ENCODE measurements around the gene HARS2.
A peak's percentile ranks its signal among the peaks of the same experiment; 100 is the strongest.
"Not testable (repeated sequence)": the region's sequence is repeated elsewhere in the genome, so short reads cannot be mapped to it uniquely, and the experiment has no call there.

HARS2 gene

DNA sequence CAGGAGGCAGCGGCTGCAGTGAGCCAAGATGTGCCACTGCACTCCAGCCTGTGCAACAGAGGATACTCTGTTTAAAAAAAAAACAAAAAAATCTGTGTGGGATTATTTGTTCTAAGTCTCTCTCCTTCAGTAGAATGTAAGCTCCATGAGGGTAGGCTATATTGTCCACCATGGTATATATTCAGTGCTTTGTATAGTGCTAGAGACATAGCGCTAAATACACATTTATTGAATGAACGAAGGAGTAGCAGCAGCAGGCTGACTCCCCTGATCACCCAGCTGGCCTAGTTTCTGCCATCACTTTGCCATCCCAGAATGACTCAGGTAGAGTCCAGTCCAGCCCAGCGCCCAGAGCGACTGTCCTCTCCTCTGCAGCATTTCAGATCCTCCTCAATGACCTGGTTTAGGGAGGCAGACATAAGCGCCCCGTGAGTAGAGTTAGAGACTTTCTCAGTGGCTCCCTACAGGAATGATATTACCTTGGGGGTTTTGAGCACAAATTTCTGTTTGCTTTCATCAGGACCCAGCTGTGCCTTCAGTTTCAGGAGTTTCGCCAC lies 801 bp upstream of the HARS2 start:
- no peak for DNase-seq (ENCODE audit: extremely low spot score)
- ChIA-PET CTCF (interaction anchor here (0.9 to 1.2 kb wide), 3 partner anchors 16 to 446 kb away, joined by 3 to 7 read pairs (median 3); no protein-coding TSS in a partner anchor), POLR2A (interaction anchor here (0.7 to 2.2 kb wide), 26 partner anchors 9 to 538 kb away, joined by 3 to 34 read pairs (median 6); partner anchors contain the start of genes ANKHD1, DND1, EIF4EBP3 and HBEGF)
- no peak for TF ChIP-seq TARDBP (IDR thresholded peaks at IDR 0.05)
- no peak for TF ChIP-seq SP1 (IDR thresholded peaks at IDR 0.05)
- TF ChIP-seq SUZ12 (IDR thresholded peaks at IDR 0.05), result no peak
- no peak for TF ChIP-seq NFRKB (IDR thresholded peaks at IDR 0.05)
- no peak for TF ChIP-seq ARNT (IDR thresholded peaks at IDR 0.05)
- TF ChIP-seq ELF4 (IDR thresholded peaks at IDR 0.05), result no peak
- TF ChIP-seq CTBP1 (IDR thresholded peaks at IDR 0.05; ENCODE audit: borderline replicate concordance), result no peak
- TF ChIP-seq FOXM1 (IDR thresholded peaks at IDR 0.05; ENCODE audit: borderline replicate concordance), result no peak
- TF ChIP-seq ZNF384 (IDR thresholded peaks at IDR 0.05), result no peak

DNA sequence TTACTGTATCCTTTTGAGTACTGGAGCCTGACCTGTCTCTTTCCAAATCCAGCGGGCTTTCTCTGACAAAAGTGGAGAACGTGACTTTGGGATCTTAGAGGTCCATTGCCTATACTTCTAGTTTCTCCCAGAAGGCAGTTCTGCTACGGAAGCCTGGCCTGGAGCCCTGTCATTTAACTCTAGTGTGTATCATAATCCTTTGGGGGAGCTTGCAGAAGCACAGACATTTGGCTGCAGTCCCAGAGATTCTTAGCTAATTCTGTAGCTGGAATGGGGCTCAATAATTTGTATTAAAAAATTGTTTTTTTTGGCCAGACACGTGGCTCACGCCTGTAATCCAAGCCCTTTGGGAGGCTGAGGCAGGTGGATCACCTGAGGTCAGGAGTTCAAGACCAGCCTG lies 3.0 kb downstream of the HARS2 start:
- ChIA-PET CTCF (interaction anchor here (1.3 kb wide), 1 partner anchor 17 kb away, joined by 5 read pairs; no protein-coding TSS in a partner anchor), POLR2A (interaction anchor here (1.0 kb wide), 1 partner anchor 47 kb away, joined by 3 read pairs; the partner anchor contains the start of genes IK and NDUFA2)
- no peak for DNase-seq (ENCODE audit: extremely low spot score)
- TF ChIP-seq ELF4 (IDR thresholded peaks at IDR 0.05) (no peak), SUZ12 (IDR thresholded peaks at IDR 0.05) (no peak), FOXA1 (IDR thresholded peaks at IDR 0.05) (no peak), NFRKB (IDR thresholded peaks at IDR 0.05) (no peak), LEF1 (IDR thresholded peaks at IDR 0.05; ENCODE audit: borderline replicate concordance) (no peak), L3MBTL2 (conservative IDR thresholded peaks at IDR 0.05) (no peak), ARNT (IDR thresholded peaks at IDR 0.05) (no peak)
- TF ChIP-seq, protein P1, sequence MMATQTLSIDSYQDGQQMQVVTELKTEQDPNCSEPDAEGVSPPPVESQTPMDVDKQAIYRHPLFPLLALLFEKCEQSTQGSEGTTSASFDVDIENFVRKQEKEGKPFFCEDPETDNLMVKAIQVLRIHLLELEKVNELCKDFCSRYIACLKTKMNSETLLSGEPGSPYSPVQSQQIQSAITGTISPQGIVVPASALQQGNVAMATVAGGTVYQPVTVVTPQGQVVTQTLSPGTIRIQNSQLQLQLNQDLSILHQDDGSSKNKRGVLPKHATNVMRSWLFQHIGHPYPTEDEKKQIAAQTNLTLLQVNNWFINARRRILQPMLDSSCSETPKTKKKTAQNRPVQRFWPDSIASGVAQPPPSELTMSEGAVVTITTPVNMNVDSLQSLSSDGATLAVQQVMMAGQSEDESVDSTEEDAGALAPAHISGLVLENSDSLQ (IDR thresholded peaks at IDR 0.05), result no peak

DNA sequence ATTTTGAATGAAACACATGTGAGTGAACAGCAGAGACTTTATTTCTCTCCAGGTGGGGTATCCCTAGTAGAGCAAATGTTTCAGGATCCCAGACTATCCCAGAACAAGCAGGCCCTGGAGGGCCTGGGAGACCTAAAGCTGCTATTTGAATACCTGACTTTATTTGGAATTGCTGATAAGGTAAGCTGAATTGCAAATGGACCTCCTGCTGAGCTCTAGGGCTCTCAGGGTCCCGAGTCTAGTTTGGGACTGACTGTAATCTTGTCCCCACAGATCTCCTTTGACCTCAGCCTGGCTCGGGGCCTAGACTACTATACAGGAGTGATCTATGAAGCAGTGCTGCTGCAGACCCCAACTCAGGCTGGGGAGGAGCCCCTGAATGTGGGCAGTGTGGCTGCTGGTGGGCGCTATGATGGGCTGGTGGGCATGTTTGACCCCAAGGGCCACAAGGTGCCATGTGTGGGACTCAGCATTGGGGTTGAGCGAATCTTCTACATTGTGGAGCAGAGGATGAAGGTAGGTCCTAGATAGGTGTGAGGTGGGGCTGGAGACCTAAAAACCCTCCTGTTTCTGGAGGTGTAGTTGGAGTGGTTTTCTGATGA lies 5.7 kb downstream of the HARS2 start:
- CTCF ChIA-PET, result no interaction called here
- POLR2A ChIA-PET, result interaction anchor here (0.6 to 2.3 kb wide), 2 partner anchors 50 to 313 kb away, joined by 3 to 8 read pairs; partner anchors contain the start of genes IK and NDUFA2
- TF ChIP-seq HDGF (IDR thresholded peaks at IDR 0.05; ENCODE audit: borderline replicate concordance) (no peak), TARDBP (IDR thresholded peaks at IDR 0.05) (no peak), CTBP1 (IDR thresholded peaks at IDR 0.05; ENCODE audit: borderline replicate concordance) (no peak), NFRKB (IDR thresholded peaks at IDR 0.05) (no peak), ARNT (IDR thresholded peaks at IDR 0.05) (no peak), BHLHE40 (IDR thresholded peaks at IDR 0.05; ENCODE audit: borderline replicate concordance) (no peak), FOXK2 (IDR thresholded peaks at IDR 0.05) (no peak), FOXA1 (IDR thresholded peaks at IDR 0.05) (no peak), SP1 (IDR thresholded peaks at IDR 0.05) (no peak), ZNF384 (IDR thresholded peaks at IDR 0.05) (no peak), ELF4 (IDR thresholded peaks at IDR 0.05) (no peak), L3MBTL2 (conservative IDR thresholded peaks at IDR 0.05) (no peak), SUZ12 (IDR thresholded peaks at IDR 0.05) (no peak)
- TF ChIP-seq, protein P1 (IDR thresholded peaks at IDR 0.05), result no peak
- DNase-seq (ENCODE audit: extremely low spot score), result no peak

- TF ChIP-seq NFRKB (IDR thresholded peaks at IDR 0.05), result 0 out of 2 replicates have a peak, but pooled peaks have one; percentile 36
- no peak for TF ChIP-seq LEF1 (IDR thresholded peaks at IDR 0.05; ENCODE audit: borderline replicate concordance)
- TF ChIP-seq ELF4 (IDR thresholded peaks at IDR 0.05), result peak; percentile 70
- ChIA-PET CTCF (no interaction called here), POLR2A (interaction anchor here (0.6 to 2.4 kb wide), 11 partner anchors 8 to 295 kb away, joined by 3 to 34 read pairs (median 5); partner anchors contain the start of genes EIF4EBP3, HARS1, HARS2 and IK)
- DNase-seq (ENCODE audit: extremely low spot score), result peak; percentile 95
Observed at GRCh38 chr5:140700177-140701144, 9.2 kb downstream of the HARS2 start, which contains the start of gene ZMAT2. TSS of gene ZMAT2 (plus strand) at chr5:140700447. CDS start at chr5:140700461, 14 bp downstream.

GRCh38 chr5:140707812-140708211 lies 16.6 kb downstream of the HARS2 start:
- CTCF ChIA-PET, result no interaction called here
- DNase-seq (ENCODE audit: extremely low spot score), result no peak
- POLR2A ChIA-PET, result interaction anchor here (0.7 to 1.7 kb wide), 5 partner anchors 8 to 1253 kb away, joined by 4 to 7 read pairs (median 5); partner anchors contain the start of genes HARS1, HARS2, IK and NDUFA2
- TF ChIP-seq FOXM1 (IDR thresholded peaks at IDR 0.05; ENCODE audit: borderline replicate concordance) (no peak), SUZ12 (IDR thresholded peaks at IDR 0.05) (no peak), L3MBTL2 (conservative IDR thresholded peaks at IDR 0.05) (no peak), ZNF384 (IDR thresholded peaks at IDR 0.05) (peak; percentile 52; the same call in 1 of the 2 replicates)

GRCh38 chr5:140708787-140709186 lies 17.5 kb downstream of the HARS2 start:
- CTCF ChIA-PET; DNase-seq (ENCODE audit: extremely low spot score): not testable (repeated sequence)
- POLR2A ChIA-PET, result interaction anchor here (1.3 to 1.7 kb wide), 2 partner anchors 9 to 18 kb away, joined by 4 to 7 read pairs; partner anchors contain the start of genes HARS1, HARS2 and ZMAT2

All from HEK293T (cell line).